Lower leg skin (tissue), 3 donors: ENCODE results near the gene ERGIC2.

Experiments used
- CTCF ChIP-seq, 3 donors: fragments of 450-650 bp; IDR thresholded peaks; one replicate each; pipeline ENCODE4 v1.5.1; 2016; ENCODE audit warnings: antibody characterized with exemption in 3 of 3, mild to moderate bottlenecking in 3 of 3, moderate library complexity in 2 of 3
- POLR2A ChIP-seq, 2 donors: fragments of 450-650 bp; IDR thresholded peaks; one replicate each; pipeline ENCODE4 v1.6.1; 2016 to 2017; ENCODE audit warnings: antibody characterized with exemption in 2 of 2, mild to moderate bottlenecking in 1 of 2, moderate library complexity in 1 of 2

- TF ChIP-seq CTCF (IDR thresholded peaks at IDR 0.05) (no peak), POLR2A (IDR thresholded peaks at IDR 0.05) (no peak)
Observed at GRCh38 chr12:29309320-29309902, 71.6 kb downstream of the ERGIC2 start.
